Measurements from ENCODE around the gene MAST2.

GRCh38 chr1:45923343-45923742 lies 119.9 kb downstream of the MAST2 start:
- TF ChIP-seq CTCF (IDR thresholded peaks at IDR 0.05) = no peak
- no peak for TF ChIP-seq POLR2A (IDR thresholded peaks at IDR 0.05)
